Neural cell (in vitro differentiated cells): ENCODE results near the gene LRIF1.

ENCODE experiments used
- EP300 ChIP-seq: fragments of 450-650 bp; conservative IDR thresholded peaks from 2 replicates; pipeline ENCODE4 v1.6.1; 2014; ENCODE audit warnings: antibody characterized with exemption, mild to moderate bottlenecking, moderate library complexity; ENCODE audit not compliant: poor library complexity, severe bottlenecking
- EZH2 ChIP-seq: fragments of 200-600, 300-800 bp; shearing (Covaris generic), sonication (generic); IDR thresholded peaks from 2 replicates; pipeline ENCODE4 v1.6.1; 2014; ENCODE audit warnings: antibody characterized with exemption, low read length, borderline replicate concordance, mild to moderate bottlenecking; ENCODE audit not compliant: insufficient read depth, poor library complexity, severe bottlenecking
- POLR2AphosphoS5 ChIP-seq: IDR thresholded peaks from 2 replicates; pipeline ENCODE4 v1.6.1; 2012
- RAD21 ChIP-seq: fragments of 450-650 bp; conservative IDR thresholded peaks from 2 replicates; pipeline ENCODE4 v1.6.1; 2014; ENCODE audit warnings: antibody characterized with exemption, mild to moderate bottlenecking, moderate library complexity
- SMC3 ChIP-seq: fragments of 450-650 bp; conservative IDR thresholded peaks from 2 replicates; pipeline ENCODE4 v1.6.1; 2014; ENCODE audit warnings: antibody characterized with exemption, mild to moderate bottlenecking, moderate library complexity; ENCODE audit not compliant: poor library complexity
- TAF1 ChIP-seq: IDR thresholded peaks from 2 replicates; pipeline ENCODE4 v1.6.1; 2012; ENCODE audit warnings: low read depth
- TF ChIP-seq, protein P1 (sequence below): fragments of 450-650 bp; IDR thresholded peaks from 2 replicates; pipeline ENCODE4 v1.5.1; 2014; ENCODE audit warnings: antibody characterized with exemption, mild to moderate bottlenecking, moderate library complexity; ENCODE audit not compliant: poor library complexity, severe bottlenecking
- TF ChIP-seq, protein P2 (sequence below): IDR thresholded peaks from 2 replicates; pipeline ENCODE4 v1.6.1; 2012; ENCODE audit warnings: borderline replicate concordance

DNA sequence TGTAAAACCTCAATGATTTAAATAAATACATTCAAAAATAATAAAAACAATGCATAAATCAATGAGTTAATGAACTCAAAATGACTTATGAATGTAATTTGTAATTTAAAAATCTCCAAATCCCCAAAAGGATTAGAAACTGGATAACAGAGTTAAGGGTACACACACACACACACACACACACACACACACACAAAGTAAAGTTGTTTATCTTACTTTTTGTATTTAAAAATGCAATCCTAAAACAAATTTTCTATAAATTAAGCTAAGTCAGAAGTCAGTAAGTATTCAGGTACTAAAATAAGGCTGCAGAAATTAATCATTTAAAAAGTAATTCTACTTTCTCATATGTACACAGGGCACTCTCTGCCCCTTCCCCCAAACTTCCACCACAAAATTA, 1.8 kb downstream of the LRIF1 start:
- TF ChIP-seq EZH2 (no peak), POLR2AphosphoS5 (no peak), TAF1 (no peak), RAD21 (no peak), SMC3 (no peak), EP300 (no peak)
- TF ChIP-seq, protein P1, sequence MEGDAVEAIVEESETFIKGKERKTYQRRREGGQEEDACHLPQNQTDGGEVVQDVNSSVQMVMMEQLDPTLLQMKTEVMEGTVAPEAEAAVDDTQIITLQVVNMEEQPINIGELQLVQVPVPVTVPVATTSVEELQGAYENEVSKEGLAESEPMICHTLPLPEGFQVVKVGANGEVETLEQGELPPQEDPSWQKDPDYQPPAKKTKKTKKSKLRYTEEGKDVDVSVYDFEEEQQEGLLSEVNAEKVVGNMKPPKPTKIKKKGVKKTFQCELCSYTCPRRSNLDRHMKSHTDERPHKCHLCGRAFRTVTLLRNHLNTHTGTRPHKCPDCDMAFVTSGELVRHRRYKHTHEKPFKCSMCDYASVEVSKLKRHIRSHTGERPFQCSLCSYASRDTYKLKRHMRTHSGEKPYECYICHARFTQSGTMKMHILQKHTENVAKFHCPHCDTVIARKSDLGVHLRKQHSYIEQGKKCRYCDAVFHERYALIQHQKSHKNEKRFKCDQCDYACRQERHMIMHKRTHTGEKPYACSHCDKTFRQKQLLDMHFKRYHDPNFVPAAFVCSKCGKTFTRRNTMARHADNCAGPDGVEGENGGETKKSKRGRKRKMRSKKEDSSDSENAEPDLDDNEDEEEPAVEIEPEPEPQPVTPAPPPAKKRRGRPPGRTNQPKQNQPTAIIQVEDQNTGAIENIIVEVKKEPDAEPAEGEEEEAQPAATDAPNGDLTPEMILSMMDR = no peak
- TF ChIP-seq, protein P2, sequence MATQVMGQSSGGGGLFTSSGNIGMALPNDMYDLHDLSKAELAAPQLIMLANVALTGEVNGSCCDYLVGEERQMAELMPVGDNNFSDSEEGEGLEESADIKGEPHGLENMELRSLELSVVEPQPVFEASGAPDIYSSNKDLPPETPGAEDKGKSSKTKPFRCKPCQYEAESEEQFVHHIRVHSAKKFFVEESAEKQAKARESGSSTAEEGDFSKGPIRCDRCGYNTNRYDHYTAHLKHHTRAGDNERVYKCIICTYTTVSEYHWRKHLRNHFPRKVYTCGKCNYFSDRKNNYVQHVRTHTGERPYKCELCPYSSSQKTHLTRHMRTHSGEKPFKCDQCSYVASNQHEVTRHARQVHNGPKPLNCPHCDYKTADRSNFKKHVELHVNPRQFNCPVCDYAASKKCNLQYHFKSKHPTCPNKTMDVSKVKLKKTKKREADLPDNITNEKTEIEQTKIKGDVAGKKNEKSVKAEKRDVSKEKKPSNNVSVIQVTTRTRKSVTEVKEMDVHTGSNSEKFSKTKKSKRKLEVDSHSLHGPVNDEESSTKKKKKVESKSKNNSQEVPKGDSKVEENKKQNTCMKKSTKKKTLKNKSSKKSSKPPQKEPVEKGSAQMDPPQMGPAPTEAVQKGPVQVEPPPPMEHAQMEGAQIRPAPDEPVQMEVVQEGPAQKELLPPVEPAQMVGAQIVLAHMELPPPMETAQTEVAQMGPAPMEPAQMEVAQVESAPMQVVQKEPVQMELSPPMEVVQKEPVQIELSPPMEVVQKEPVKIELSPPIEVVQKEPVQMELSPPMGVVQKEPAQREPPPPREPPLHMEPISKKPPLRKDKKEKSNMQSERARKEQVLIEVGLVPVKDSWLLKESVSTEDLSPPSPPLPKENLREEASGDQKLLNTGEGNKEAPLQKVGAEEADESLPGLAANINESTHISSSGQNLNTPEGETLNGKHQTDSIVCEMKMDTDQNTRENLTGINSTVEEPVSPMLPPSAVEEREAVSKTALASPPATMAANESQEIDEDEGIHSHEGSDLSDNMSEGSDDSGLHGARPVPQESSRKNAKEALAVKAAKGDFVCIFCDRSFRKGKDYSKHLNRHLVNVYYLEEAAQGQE = no peak
